PC-3 (cell line): Measurements from ENCODE around the gene CCDC116. TPM values are rescaled to one million over a fixed set of nuclear protein-coding genes. Genes with fewer than 3 reads are reported as not detected.
"Not testable (repeated sequence)": the region's sequence is repeated elsewhere in the genome, so short reads cannot be mapped to it uniquely, and the experiment has no call there.

Experiments
- ATAC-seq: fragments of 200-7000 bp; cut with Tn5 transposase; 2 replicates; pipeline ENCODE4 v1.9.1; 2020; ENCODE audit warnings: mild to moderate bottlenecking, moderate library complexity
- BruUV-seq: library from RNA; stranded (reverse); fragments of 400-500 nt; replicated peaks from 2 replicates; lab custom pipeline; 2021; lab: Mats Ljungman, UMichigan
- CTCF ChIA-PET: fragments of 300-600 bp; sonication (Branson Sonifier 250); formaldehyde crosslinking; loops from one replicate; lab custom pipeline; 2022; ENCODE audit warnings: antibody characterized with exemption; lab: Charles Lee
- POLR2A ChIA-PET: fragments of 300-600 bp; sonication (Branson Sonifier 250); formaldehyde crosslinking; loops from one replicate; lab custom pipeline; 2022; ENCODE audit warnings: antibody characterized with exemption; ENCODE audit not compliant: unreplicated experiment; lab: Charles Lee
- DNase-seq: peaks from one replicate; pipeline ENCODE4 v3.0.0-alpha.2; 2015
- H2AFZ ChIP-seq: fragments of 300-600 bp; sonication (generic); 2 replicates; pipeline ENCODE4 v1.6.0; 2016; ENCODE audit warnings: antibody characterized with exemption, low read length
- H3F3A ChIP-seq: fragments of 300-600 bp; sonication (generic); one replicate; pipeline ENCODE4 v1.6.0; 2017; ENCODE audit warnings: antibody characterized with exemption, low read length, control low read depth, mild to moderate bottlenecking; ENCODE audit not compliant: unreplicated experiment
- H3K27ac ChIP-seq: fragments of 300-600 bp; sonication (generic); 2 replicates; pipeline ENCODE4 v1.5.1; 2016; ENCODE audit warnings: mild to moderate bottlenecking, low read length
- H3K27me3 ChIP-seq: fragments of 300-600 bp; sonication (generic); 2 replicates; pipeline ENCODE4 v1.6.1; 2016; ENCODE audit warnings: low read length, mixed read lengths
- H3K36me3 ChIP-seq: fragments of 300-600 bp; sonication (generic); 2 replicates; pipeline ENCODE4 v1.6.1; 2016; ENCODE audit warnings: low read depth, mixed run types, low read length, mixed read lengths
- H3K4me1 ChIP-seq: fragments of 300-600 bp; sonication (generic); 2 replicates; pipeline ENCODE4 v1.5.1; 2016; ENCODE audit warnings: low read length; ENCODE audit not compliant: insufficient read depth
- H3K4me2 ChIP-seq: fragments of 300-600 bp; sonication (generic); 2 replicates; pipeline ENCODE4 v1.6.0; 2016; ENCODE audit warnings: low read length
- H3K4me3 ChIP-seq: fragments of 300-600 bp; sonication (generic); 2 replicates; pipeline ENCODE4 v1.5.1; 2016; ENCODE audit warnings: mild to moderate bottlenecking, low read length, mixed read lengths
- H3K79me2 ChIP-seq: fragments of 300-600 bp; sonication (generic); 2 replicates; pipeline ENCODE4 v1.6.1; 2017; ENCODE audit warnings: low read length, mixed read lengths
- H3K9ac ChIP-seq: fragments of 300-600 bp; sonication (generic); 2 replicates; pipeline ENCODE4 v1.6.0; 2016; ENCODE audit warnings: mild to moderate bottlenecking, low read length
- H3K9me2 ChIP-seq: fragments of 300-600 bp; sonication (generic); replicated peaks from 2 replicates; pipeline ENCODE4 v1.6.1; 2016; ENCODE audit warnings: mixed run types, low read length, mixed read lengths
- H3K9me3 ChIP-seq: fragments of 300-600 bp; sonication (generic); 2 replicates; pipeline ENCODE4 v1.6.1; 2016; ENCODE audit warnings: low read length, mixed read lengths
- H4K20me1 ChIP-seq: fragments of 300-600 bp; sonication (generic); 2 replicates; pipeline ENCODE4 v1.6.1; 2016; ENCODE audit warnings: low read length, mixed read lengths
- EZH2 ChIP-seq: fragments of 300-600 bp; sonication (generic); IDR thresholded peaks from one replicate; pipeline ENCODE4 v1.6.1; 2017; ENCODE audit warnings: antibody characterized with exemption, mild to moderate bottlenecking, low read length; ENCODE audit not compliant: unreplicated experiment
- EZH2phosphoT487 ChIP-seq: fragments of 300-600 bp; sonication (generic); IDR thresholded peaks from 2 replicates; pipeline ENCODE4 v1.6.1; 2018; ENCODE audit warnings: mild to moderate bottlenecking, antibody characterized with exemption, low read length, borderline replicate concordance
- intact Hi-C: fragments of 100-400 bp; cut with micrococcal nuclease; formaldehyde crosslinking; loops from 2 replicates; pipeline ENCODE4 v1.9.0; 2023
- total RNA-seq: library from RNA; depleted of rRNA; stranded (reverse); fragments of >200 nt; gene quantifications from 2 replicates; pipeline ENCODE4 v1.2.3, GENCODE V29; 2014
- TF ChIP-seq, protein P1 (sequence below): fragments of 300-600 bp; sonication (generic); conservative IDR thresholded peaks from 2 replicates; pipeline ENCODE4 v1.5.1; 2017; ENCODE audit warnings: antibody characterized with exemption, low read depth, mild to moderate bottlenecking, low read length

CCDC116 gene
- total RNA-seq, 1 experiment from 2014 or later = not detected

DNA sequence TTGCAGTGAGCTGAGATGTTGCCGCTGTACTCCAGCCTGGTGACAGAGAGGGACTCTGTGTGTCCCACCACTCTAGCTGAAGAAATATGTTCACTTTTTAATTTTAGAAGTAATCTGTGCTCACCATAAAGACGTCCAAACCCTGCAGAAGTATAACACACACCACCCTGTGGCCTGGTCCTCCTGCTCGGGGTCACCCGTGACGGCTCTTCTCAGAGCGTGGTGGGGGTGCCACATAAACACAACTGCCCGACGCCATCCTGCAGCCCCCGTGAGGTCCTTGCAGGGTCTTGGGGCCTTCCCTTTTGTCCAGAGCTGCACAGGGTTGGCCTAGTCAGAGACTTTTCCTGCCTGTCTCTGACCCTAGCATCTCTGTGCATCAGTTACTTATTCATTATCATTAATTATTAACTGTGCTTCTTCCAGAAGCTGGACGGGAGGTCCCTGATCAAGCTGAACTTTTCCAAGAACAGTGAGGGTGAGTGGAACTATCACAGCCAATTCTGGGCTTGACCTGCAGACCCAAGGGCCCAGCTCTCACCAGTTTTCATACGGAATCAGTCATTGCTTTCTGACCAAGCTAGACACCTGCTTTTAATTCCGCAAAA lies 42.2 kb downstream of the CCDC116 start:
- Histone ChIP-seq H4K20me1 (no peaks in the 10 kb centered on the region), H3K9ac (no peak overlapping the region), H3K4me2 (no peak overlapping the region), H3K9me3 (no peaks in the 10 kb centered on the region), H3K27me3 (no peaks in the 10 kb centered on the region), H3K4me1 (peaks cover 1% of the 10 kb centered on the region; the same call in 1 of the 2 replicates), H2AFZ (no peak overlapping the region), H3K27ac (no peak overlapping the region), H3F3A (no peaks in the 10 kb centered on the region), H3K9me2 (no peaks in the 10 kb centered on the region), H3K79me2 (0 out of 2 replicates have a peak, but pooled peaks cover 2% of the 10 kb centered on the region), H3K4me3 (no peak overlapping the region), H3K36me3 (no peaks in the 10 kb centered on the region; the same call in 1 of the 2 replicates)
- POLR2A ChIA-PET = no interaction called here
- DNase-seq (no peak), ATAC-seq (no peak)
- TF ChIP-seq, protein P1, sequence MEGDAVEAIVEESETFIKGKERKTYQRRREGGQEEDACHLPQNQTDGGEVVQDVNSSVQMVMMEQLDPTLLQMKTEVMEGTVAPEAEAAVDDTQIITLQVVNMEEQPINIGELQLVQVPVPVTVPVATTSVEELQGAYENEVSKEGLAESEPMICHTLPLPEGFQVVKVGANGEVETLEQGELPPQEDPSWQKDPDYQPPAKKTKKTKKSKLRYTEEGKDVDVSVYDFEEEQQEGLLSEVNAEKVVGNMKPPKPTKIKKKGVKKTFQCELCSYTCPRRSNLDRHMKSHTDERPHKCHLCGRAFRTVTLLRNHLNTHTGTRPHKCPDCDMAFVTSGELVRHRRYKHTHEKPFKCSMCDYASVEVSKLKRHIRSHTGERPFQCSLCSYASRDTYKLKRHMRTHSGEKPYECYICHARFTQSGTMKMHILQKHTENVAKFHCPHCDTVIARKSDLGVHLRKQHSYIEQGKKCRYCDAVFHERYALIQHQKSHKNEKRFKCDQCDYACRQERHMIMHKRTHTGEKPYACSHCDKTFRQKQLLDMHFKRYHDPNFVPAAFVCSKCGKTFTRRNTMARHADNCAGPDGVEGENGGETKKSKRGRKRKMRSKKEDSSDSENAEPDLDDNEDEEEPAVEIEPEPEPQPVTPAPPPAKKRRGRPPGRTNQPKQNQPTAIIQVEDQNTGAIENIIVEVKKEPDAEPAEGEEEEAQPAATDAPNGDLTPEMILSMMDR = no peak
- TF ChIP-seq EZH2phosphoT487 (no peak), EZH2 (no peak)
- intact Hi-C loops = no loop called here
- BruUV-seq = no TSS peak
- CTCF ChIA-PET = no interaction called here

DNA sequence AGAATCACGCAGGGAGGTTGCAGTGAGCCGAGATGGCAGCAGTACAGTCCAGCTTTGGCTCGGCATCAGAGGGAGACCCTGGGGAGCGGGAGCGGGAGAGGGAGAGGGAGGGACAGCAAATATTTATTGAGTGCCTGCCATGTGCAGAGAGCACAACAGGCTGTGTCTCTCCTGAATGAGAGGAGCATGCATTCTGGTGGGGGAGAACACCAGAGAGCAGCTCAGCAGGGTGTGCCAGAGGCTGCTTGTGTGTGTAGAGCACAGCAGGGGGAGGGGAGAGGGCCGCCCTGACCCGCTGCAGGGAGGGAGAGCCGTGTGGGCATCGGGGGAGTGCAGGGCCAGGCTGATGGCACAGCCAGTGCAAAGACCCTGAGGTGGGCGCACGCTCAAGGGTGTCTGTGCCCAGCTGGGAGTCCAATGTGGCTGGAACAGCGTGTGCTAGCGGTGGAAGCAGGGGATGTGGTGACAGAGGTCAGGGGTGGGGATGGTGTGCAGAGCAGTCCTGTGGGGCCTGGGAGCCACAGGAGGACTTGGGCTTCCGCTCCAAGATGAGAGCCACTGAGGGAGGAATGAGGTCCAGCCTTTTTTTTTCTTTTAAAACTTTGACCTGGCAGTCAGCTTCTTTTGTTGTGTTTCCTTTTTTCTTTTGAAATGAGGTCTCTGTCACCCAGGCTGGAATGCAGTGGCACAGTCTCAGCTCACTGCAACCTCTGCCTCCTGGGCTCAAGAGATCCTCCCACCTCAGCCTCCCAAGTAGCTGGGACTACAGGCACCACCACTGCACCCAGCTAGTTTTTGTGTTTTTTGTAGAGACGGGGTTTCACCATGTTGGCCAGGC lies 45.3 kb downstream of the CCDC116 start:
- CTCF ChIA-PET = no interaction called here
- no peaks in the 10 kb centered on the region for H3K36me3 ChIP-seq
- POLR2A ChIA-PET = interaction anchor here (0.6 kb wide), 1 partner anchor 81 kb away, joined by 3 read pairs; no protein-coding TSS in a partner anchor
- no peaks in the 10 kb centered on the region for H3K79me2 ChIP-seq
- ATAC-seq (no peak), DNase-seq (no peak)
- TF ChIP-seq EZH2phosphoT487 = no peak
- TF ChIP-seq EZH2 = no peak
- TF ChIP-seq, protein P1 = no peak
- H3K9me2 ChIP-seq = no peaks in the 10 kb centered on the region
- no peak overlapping the region for H3K4me2 ChIP-seq
- H3K4me1 ChIP-seq = no peaks in the 10 kb centered on the region
- no peak overlapping the region for H3K9ac ChIP-seq
- no peaks in the 10 kb centered on the region for H3K9me3 ChIP-seq
- H3K27me3 ChIP-seq = no peaks in the 10 kb centered on the region
- BruUV-seq = no TSS peak
- no peaks in the 10 kb centered on the region for H4K20me1 ChIP-seq
- no peak overlapping the region for H3K4me3 ChIP-seq
- H2AFZ ChIP-seq = no peak overlapping the region
- H3K27ac ChIP-seq = no peak overlapping the region
- H3F3A ChIP-seq = no peaks in the 10 kb centered on the region
- intact Hi-C loops = no loop called here

DNA sequence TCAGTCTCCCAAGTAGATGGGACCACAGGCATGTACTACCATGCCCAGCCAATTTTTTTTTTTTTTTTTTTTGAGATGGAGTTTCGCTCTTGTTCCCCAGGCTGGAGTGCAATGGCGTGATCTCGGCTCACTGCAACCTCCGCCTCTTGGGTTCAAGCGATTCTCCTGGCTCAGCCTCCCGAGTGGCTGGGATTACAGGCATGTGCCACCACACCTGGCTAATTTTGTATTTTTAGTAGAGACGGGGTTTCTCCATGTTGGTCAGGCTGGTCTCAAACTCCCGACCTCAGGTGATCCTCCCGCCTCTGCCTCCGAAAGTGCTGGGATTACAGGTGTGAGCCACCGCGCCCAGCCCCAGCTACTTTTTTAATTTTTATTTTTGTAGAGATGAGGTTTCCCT lies 46.3 kb downstream of the CCDC116 start:
- intact Hi-C loops, H3K9me3 ChIP-seq, H3K79me2 ChIP-seq, H3K27ac ChIP-seq, BruUV-seq, H4K20me1 ChIP-seq, H3F3A ChIP-seq, H3K27me3 ChIP-seq, CTCF ChIA-PET, H3K4me3 ChIP-seq, DNase-seq, ATAC-seq, H3K36me3 ChIP-seq, H3K4me1 ChIP-seq, H3K4me2 ChIP-seq, POLR2A ChIA-PET, H3K9ac ChIP-seq, H2AFZ ChIP-seq, H3K9me2 ChIP-seq: not testable (repeated sequence)
